A549 treated with CORT108297 at 1 μM for 4 hours (cell line): ENCODE results near the gene PLEKHG4B. TPM values are rescaled to one million over a fixed set of nuclear protein-coding genes. Genes with fewer than 3 reads are reported as not detected.

ENCODE experiments used
- total RNA-seq: library from RNA; stranded (reverse); fragments of 200-300 nt; extraction: Qiagen RNA extraction; gene quantifications from 5 replicates; pipeline ENCODE4 v1.2.3, GENCODE V29; 2022

The PLEKHG4B gene
- 0.45 to 1.1 TPM (median 1.1 TPM) in 5 replicates for total RNA-seq

DNA sequence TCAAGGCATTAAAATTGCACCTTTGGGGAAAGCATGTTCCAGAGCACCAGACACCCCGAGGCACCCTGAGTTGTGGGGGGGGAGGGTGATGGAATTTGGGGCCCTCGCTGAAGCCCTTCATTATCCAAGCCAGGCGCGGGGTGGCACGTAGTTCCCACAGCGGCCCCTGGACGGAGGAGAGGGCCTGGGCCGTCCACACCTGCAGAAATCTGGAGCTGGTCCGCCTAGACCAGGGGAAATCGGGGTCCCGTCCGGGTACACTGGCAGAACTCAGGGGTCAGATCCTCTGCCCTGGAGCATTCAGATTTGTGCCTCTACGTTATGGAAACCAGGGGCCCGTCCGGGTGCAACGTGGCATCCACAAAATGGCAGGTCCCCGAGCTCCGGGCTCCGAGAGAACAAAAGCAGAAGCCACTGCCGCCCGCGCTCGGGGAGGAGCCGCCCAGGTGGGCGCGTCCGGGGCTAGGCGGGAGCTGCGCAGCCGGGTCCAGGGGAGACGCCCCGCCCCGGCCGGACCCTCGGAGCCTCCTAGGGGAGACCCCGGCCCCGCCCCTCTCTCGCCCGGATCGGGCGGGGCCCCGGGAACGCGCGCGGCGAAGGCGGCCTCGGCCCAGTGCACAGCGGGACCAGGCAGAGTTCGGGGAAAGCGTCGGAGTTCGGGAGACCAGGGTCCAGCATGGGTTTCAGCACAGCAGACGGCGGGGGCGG, at the start of gene PLEKHG4B:
PLEKHG4B (plus strand) TSS at position 613 of the 708 bp plus-strand sequence; CDS start at position 677, 64 bp downstream.

DNA sequence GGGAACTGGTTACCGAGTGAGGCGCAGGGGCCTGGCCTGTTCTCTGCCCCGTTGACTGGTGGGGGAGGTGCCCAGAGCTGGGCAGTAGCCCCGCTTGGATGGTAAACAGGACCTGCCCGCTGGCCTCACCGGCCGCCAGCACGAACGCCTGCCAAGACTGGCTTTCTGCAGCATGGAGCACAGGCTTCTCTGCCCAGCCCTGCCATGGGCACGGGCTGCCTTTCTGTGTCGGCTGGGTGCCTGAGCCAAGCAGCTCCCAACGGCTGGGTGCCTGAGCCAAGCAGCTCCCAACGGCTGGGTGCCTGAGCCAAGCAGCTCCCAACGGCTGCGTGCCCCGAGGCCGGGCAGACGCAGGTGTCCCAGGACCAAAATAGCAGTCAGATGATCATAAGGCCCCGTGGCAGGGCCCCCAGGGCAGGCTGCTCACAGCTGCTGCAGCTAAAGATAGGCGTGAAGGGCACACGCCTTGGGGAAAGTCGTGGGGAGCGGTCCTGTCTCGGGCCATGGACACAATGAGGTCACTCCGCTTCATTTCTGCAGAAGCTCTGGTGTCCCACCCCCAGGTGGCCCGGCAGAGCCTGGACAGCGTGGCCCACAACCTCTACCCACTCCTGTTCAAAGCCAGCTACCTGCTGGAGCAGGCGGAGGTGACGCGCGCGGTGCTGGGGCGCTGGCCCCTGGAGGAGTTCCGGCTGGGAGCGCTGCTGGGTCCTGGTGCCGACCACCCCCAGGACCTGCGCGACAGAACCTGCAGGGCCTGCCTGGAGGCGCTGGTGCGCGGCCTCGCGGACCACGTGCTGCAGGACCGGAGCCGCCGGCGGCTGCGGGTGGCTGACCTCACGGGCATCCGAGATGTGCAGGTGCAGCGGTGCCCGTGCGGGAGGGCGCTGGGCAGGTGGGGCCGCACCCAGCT, 99.3 kb downstream of the PLEKHG4B start, which contains the start of gene LRRC14B:
LRRC14B (plus strand) TSS at position 460 of the 913 bp plus-strand sequence; CDS start at position 504, 44 bp downstream.

GRCh38 chr5:217494-218456, 125.8 kb downstream of the PLEKHG4B start, which contains the start of the genes CCDC127 and SDHA:
Gene CCDC127, minus strand, starts transcription at chr5:218153. Its CDS starts 1,304 bp downstream, at chr5:216849.
Gene SDHA, plus strand, starts transcription at chr5:218320. Its CDS starts 36 bp downstream, at chr5:218356.

Other genes with a start within 250 kb of the PLEKHG4B start
- not detected in 5 replicates for gene LRRC14B, start 99.3 kb downstream of the PLEKHG4B start, total RNA-seq
- 6.0 to 7.2 TPM (median 6.8 TPM) in 5 replicates for gene CCDC127, start 126.0 kb downstream of the PLEKHG4B start, total RNA-seq
- gene SDHA, start 126.2 kb downstream of the PLEKHG4B start, total RNA-seq: 99.7 to 124 TPM (median 119 TPM) in 5 replicates
- gene PDCD6, start 179.5 kb downstream of the PLEKHG4B start, total RNA-seq: 164 to 201 TPM (median 188 TPM) in 5 replicates
- gene AHRR, start 229.5 kb downstream of the PLEKHG4B start, total RNA-seq: 2.8 to 4.1 TPM (median 3.8 TPM) in 5 replicates